Neural cell (in vitro differentiated cells): ENCODE data around the gene OARD1. TPM values are rescaled to one million over a fixed set of nuclear protein-coding genes. Genes with fewer than 3 reads are reported as not detected.
A peak's percentile ranks its signal among the peaks of the same experiment; 100 is the strongest.

Experiments
- H2AFZ ChIP-seq: fragments of 200-600, 300-800 bp; sonication (generic), shearing (Covaris generic); 2 replicates; pipeline ENCODE4 v1.6.0; 2014; ENCODE audit warnings: low read depth, mild to moderate bottlenecking, antibody characterized with exemption, low read length, moderate library complexity
- H3F3A ChIP-seq: fragments of 200-600 bp; shearing (Covaris generic); 2 replicates; pipeline ENCODE4 v1.6.1; 2016; ENCODE audit warnings: mild to moderate bottlenecking, moderate library complexity, mixed read lengths, antibody characterized with exemption, low read length; ENCODE audit not compliant: insufficient read depth, poor library complexity, severe bottlenecking
- H3K27ac ChIP-seq: fragments of 200-600, 300-800 bp; sonication (generic), shearing (Covaris generic); 2 replicates; pipeline ENCODE4 v1.5.1; 2014; ENCODE audit warnings: mild to moderate bottlenecking, low read length, moderate library complexity
- H3K27me3 ChIP-seq: fragments of 300-800, 200-600 bp; sonication (generic), shearing (Covaris generic); 2 replicates; pipeline ENCODE4 v1.6.0; 2014; ENCODE audit warnings: mild to moderate bottlenecking, low read depth, low read length, moderate library complexity; ENCODE audit not compliant: insufficient read depth
- H3K36me3 ChIP-seq: fragments of 300-800, 200-600 bp; sonication (generic), shearing (Covaris generic); 2 replicates; pipeline ENCODE4 v1.5.1; 2014; ENCODE audit warnings: mild to moderate bottlenecking, antibody characterized with exemption, low read length, moderate library complexity; ENCODE audit not compliant: insufficient read depth
- H3K4me2 ChIP-seq: fragments of 300-800, 200-600 bp; sonication (generic), shearing (Covaris generic); 2 replicates; pipeline ENCODE4 v1.6.0; 2014; ENCODE audit warnings: mild to moderate bottlenecking, low read length
- H3K4me3 ChIP-seq: fragments of 300-800, 200-600 bp; sonication (generic), shearing (Covaris generic); 2 replicates; pipeline ENCODE4 v1.5.1; 2014; ENCODE audit warnings: mild to moderate bottlenecking, low read length, moderate library complexity
- H3K79me2 ChIP-seq: fragments of 200-600 bp; shearing (Covaris generic); replicated peaks from 2 replicates; pipeline ENCODE4 v1.6.0; 2014; ENCODE audit warnings: mild to moderate bottlenecking, low read length, moderate library complexity; ENCODE audit not compliant: insufficient read depth
- H3K9ac ChIP-seq: fragments of 300-800, 200-600 bp; sonication (generic), shearing (Covaris generic); 2 replicates; pipeline ENCODE4 v1.6.1; 2016; ENCODE audit warnings: mild to moderate bottlenecking, low read length, mixed read lengths
- H3K9me2 ChIP-seq: fragments of 200-600 bp; shearing (Covaris generic); 2 replicates; pipeline ENCODE4 v1.6.1; 2016; ENCODE audit warnings: mild to moderate bottlenecking, low read length, mixed read lengths; ENCODE audit not compliant: insufficient read depth
- H3K9me3 ChIP-seq: fragments of 200-600, 300-800 bp; sonication (generic), shearing (Covaris generic); 2 replicates; pipeline ENCODE4 v1.6.1; 2016; ENCODE audit warnings: mild to moderate bottlenecking, mixed run types, low read length, moderate library complexity, mixed read lengths
- H4K20me1 ChIP-seq: fragments of 200-600 bp; shearing (Covaris generic); 2 replicates; pipeline ENCODE4 v1.6.1; 2016; ENCODE audit warnings: mild to moderate bottlenecking, mixed run types; ENCODE audit not compliant: insufficient read depth
- CTCF ChIP-seq: fragments of 450-650 bp; IDR thresholded peaks from 2 replicates; pipeline ENCODE4 v1.5.1; 2014; ENCODE audit warnings: antibody characterized with exemption, mild to moderate bottlenecking, moderate library complexity; ENCODE audit not compliant: poor library complexity, severe bottlenecking
- EP300 ChIP-seq: fragments of 450-650 bp; conservative IDR thresholded peaks from 2 replicates; pipeline ENCODE4 v1.6.1; 2014; ENCODE audit warnings: antibody characterized with exemption, mild to moderate bottlenecking, moderate library complexity; ENCODE audit not compliant: poor library complexity, severe bottlenecking
- EZH2 ChIP-seq: fragments of 200-600, 300-800 bp; shearing (Covaris generic), sonication (generic); IDR thresholded peaks from 2 replicates; pipeline ENCODE4 v1.6.1; 2014; ENCODE audit warnings: antibody characterized with exemption, low read length, borderline replicate concordance, mild to moderate bottlenecking; ENCODE audit not compliant: insufficient read depth, poor library complexity, severe bottlenecking
- MXI1 ChIP-seq: fragments of 450-650 bp; conservative IDR thresholded peaks from 2 replicates; pipeline ENCODE4 v1.6.1; 2014; ENCODE audit warnings: antibody characterized with exemption, mild to moderate bottlenecking; ENCODE audit not compliant: poor library complexity, severe bottlenecking
- POLR2AphosphoS5 ChIP-seq: IDR thresholded peaks from 2 replicates; pipeline ENCODE4 v1.6.1; 2012
- RAD21 ChIP-seq: fragments of 450-650 bp; conservative IDR thresholded peaks from 2 replicates; pipeline ENCODE4 v1.6.1; 2014; ENCODE audit warnings: antibody characterized with exemption, mild to moderate bottlenecking, moderate library complexity
- REST ChIP-seq: IDR thresholded peaks from 2 replicates; pipeline ENCODE4 v1.6.1; 2012; ENCODE audit warnings: borderline replicate concordance
- SMC3 ChIP-seq: fragments of 450-650 bp; conservative IDR thresholded peaks from 2 replicates; pipeline ENCODE4 v1.6.1; 2014; ENCODE audit warnings: antibody characterized with exemption, mild to moderate bottlenecking, moderate library complexity; ENCODE audit not compliant: poor library complexity
- TAF1 ChIP-seq: IDR thresholded peaks from 2 replicates; pipeline ENCODE4 v1.6.1; 2012; ENCODE audit warnings: low read depth
- polyA plus RNA-seq: library from polyadenylated mRNA; depleted of rRNA; stranded (reverse); fragments of >200 nt; gene quantifications from 2 replicates; pipeline ENCODE4 v1.2.3, GENCODE V29; 2014

The OARD1 gene
- polyA plus RNA-seq, 1 donor from 2014 or later: 38.7 TPM

- H3F3A ChIP-seq: peaks cover 4% of the 10 kb centered on the region
- peaks cover 45% of the 10 kb centered on the region for H3K79me2 ChIP-seq
- peak overlapping the region; percentile 92 for H3K4me2 ChIP-seq
- no peaks in the 10 kb centered on the region for H3K9me3 ChIP-seq
- H3K9me2 ChIP-seq: no peaks in the 10 kb centered on the region
- H3K27ac ChIP-seq: peak overlapping the region; percentile 95
- peak overlapping the region; percentile 62 for H2AFZ ChIP-seq
- H3K36me3 ChIP-seq: no peaks in the 10 kb centered on the region
- no peaks in the 10 kb centered on the region for H4K20me1 ChIP-seq
- peak; percentile 64 for TF ChIP-seq POLR2AphosphoS5
- no peak for TF ChIP-seq EZH2
- peak; percentile 74 for TF ChIP-seq MXI1
- no peak for TF ChIP-seq REST
- TF ChIP-seq TAF1: peak; percentile 43
- peak; percentile 67 for TF ChIP-seq EP300
- TF ChIP-seq CTCF: peak; percentile 75
- peak; percentile 60 for TF ChIP-seq RAD21
- TF ChIP-seq SMC3: peak; percentile 67
- peak overlapping the region; percentile 98 for H3K9ac ChIP-seq
- peak overlapping the region; percentile 89 for H3K4me3 ChIP-seq
- no peaks in the 10 kb centered on the region for H3K27me3 ChIP-seq
These were observed 1.2 kb upstream of the OARD1 start for GRCh38 chr6:41073203-41073967.

GRCh38 chr6:41072836-41073202, 663 bp upstream of the OARD1 start, which contains the start of gene NFYA:
NFYA (plus strand) TSS chr6:41072974; CDS start chr6:41079090, 6,116 bp downstream.
- Histone ChIP-seq H3K79me2 (peaks cover 40% of the 10 kb centered on the region), H3K4me3 (peak within 1 kb of the TSS; percentile 89), H2AFZ (peak within 1 kb of the TSS; percentile 73), H3K36me3 (no peaks in the 10 kb centered on the region), H3K27ac (peak within 1 kb of the TSS; percentile 95), H4K20me1 (no peaks in the 10 kb centered on the region), H3K4me2 (peak within 1 kb of the TSS; percentile 92), H3F3A (peaks cover 4% of the 10 kb centered on the region), H3K27me3 (no peaks in the 10 kb centered on the region), H3K9ac (peak within 1 kb of the TSS; percentile 98), H3K9me3 (no peaks in the 10 kb centered on the region), H3K9me2 (no peaks in the 10 kb centered on the region)
- TF ChIP-seq POLR2AphosphoS5: peak; percentile 63
- no peak for TF ChIP-seq MXI1
